Suprapubic skin (tissue), 4 donors: ENCODE results near the gene MTA3. TPM values are rescaled to one million over a fixed set of nuclear protein-coding genes. Genes with fewer than 3 reads are reported as not detected.
A peak's percentile ranks its signal among the peaks of the same experiment; 100 is the strongest.

ENCODE experiments used
- DNase-seq, 2 donors: peaks; one replicate each; pipeline ENCODE4 v3.0.0-alpha.2; 2019; ENCODE audit warnings: low spot score in 2 of 2
- H3K27ac ChIP-seq: fragments of 200-600 bp; sonication (generic); one replicate; pipeline ENCODE4 v1.5.1; 2019
- H3K27me3 ChIP-seq: fragments of 200-600 bp; sonication (generic); one replicate; pipeline ENCODE4 v1.5.1; 2019
- H3K36me3 ChIP-seq: fragments of 200-600 bp; sonication (generic); one replicate; pipeline ENCODE4 v1.5.1; 2019
- H3K4me1 ChIP-seq: fragments of 200-600 bp; sonication (generic); one replicate; pipeline ENCODE4 v1.5.1; 2019
- H3K4me3 ChIP-seq: fragments of 200-600 bp; sonication (generic); one replicate; pipeline ENCODE4 v1.5.1; 2019; ENCODE audit warnings: mild to moderate bottlenecking
- H3K9me3 ChIP-seq: fragments of 200-600 bp; sonication (generic); one replicate; pipeline ENCODE4 v1.5.1; 2019
- EP300 ChIP-seq: sonication (generic); formaldehyde crosslinking; IDR thresholded peaks from one replicate; pipeline ENCODE4 v1.6.1; 2017; ENCODE audit warnings: antibody characterized with exemption
- POLR2A ChIP-seq, 2 donors: fragments of 450-650 bp; IDR thresholded peaks; one replicate each; pipeline ENCODE4 v1.6.1; 2017; ENCODE audit warnings: antibody characterized with exemption in 2 of 2, mild to moderate bottlenecking in 2 of 2, moderate library complexity in 2 of 2
- POLR2AphosphoS5 ChIP-seq, 3 donors: sonication (generic); formaldehyde crosslinking; IDR thresholded peaks; one replicate each; pipeline ENCODE4 v1.6.1; 2017; ENCODE audit warnings: antibody characterized with exemption in 3 of 3
- WGBS: methylation state at CpG from one replicate; pipeline ENCODE4 v1.1.5; 2018; 5-methylcytosine and 5-hydroxymethylcytosine counted together
- total RNA-seq, 4 donors: library from RNA; depleted of rRNA; stranded (reverse); fragments of >200 nt; gene quantifications; one replicate each; pipeline ENCODE4 v1.1.0, GENCODE V29; 2016
- TF ChIP-seq, protein P1 (sequence below), 2 donors: fragments of 200-600 bp in 1 of 2; fragments of 450-650 bp in 1 of 2; sonication (generic) in 1 of 2; IDR thresholded peaks; one replicate each; pipeline ENCODE4 v1.5.1; 2016 to 2019; ENCODE audit warnings: antibody characterized with exemption in 2 of 2, mild to moderate bottlenecking in 1 of 2, moderate library complexity in 1 of 2

MTA3 gene
- total RNA-seq, 4 donors from 2014 or later = 29.6 to 81.9 (median 30.3) TPM

DNA sequence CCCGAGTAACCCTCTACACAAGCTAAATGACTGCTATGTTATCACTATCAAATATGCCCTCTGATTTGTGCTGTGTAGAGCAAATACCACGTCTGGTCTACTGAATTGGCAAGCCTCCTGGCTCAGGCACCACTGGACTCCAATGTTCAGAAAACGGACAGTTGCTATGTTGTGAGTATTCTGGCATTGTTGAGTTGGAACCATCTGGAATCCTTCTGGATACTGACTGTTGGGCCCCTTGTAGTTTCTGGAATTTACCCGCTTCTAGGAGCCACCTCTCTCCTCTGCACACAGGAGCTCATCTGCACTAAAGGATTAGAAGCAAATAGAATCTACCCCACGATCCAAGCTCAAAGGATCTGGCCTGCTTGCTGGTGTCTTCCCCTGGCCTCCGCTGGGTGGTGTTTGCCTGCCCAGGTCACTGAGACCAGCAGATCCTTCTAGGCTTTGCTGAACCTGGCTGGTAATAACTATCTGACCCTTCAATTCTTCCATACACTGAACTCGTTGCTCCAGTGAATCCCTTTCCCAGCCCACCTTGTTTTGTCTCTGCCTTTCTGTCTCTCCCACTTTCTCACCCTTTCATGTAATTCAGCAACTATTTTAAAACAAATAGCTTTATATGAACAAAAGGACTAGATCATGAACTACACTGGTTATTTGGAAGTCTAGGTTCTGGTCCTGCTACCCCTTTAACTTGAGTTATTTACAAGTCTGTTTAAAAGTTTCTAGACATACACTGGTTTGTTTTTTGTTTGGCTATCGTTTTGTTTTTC, 226.0 kb downstream of the MTA3 start:
- DNase-seq = no peak
- no peak overlapping the region for H3K4me3 ChIP-seq
- H3K36me3 ChIP-seq = no peaks in the 10 kb centered on the region
- peaks cover 24% of the 10 kb centered on the region for H3K4me1 ChIP-seq
- H3K9me3 ChIP-seq = no peaks in the 10 kb centered on the region
- TF ChIP-seq POLR2A (IDR thresholded peaks at IDR 0.05) (no peak), POLR2AphosphoS5 (IDR thresholded peaks at IDR 0.05) (no peak), EP300 (no peak)
- TF ChIP-seq, protein P1, sequence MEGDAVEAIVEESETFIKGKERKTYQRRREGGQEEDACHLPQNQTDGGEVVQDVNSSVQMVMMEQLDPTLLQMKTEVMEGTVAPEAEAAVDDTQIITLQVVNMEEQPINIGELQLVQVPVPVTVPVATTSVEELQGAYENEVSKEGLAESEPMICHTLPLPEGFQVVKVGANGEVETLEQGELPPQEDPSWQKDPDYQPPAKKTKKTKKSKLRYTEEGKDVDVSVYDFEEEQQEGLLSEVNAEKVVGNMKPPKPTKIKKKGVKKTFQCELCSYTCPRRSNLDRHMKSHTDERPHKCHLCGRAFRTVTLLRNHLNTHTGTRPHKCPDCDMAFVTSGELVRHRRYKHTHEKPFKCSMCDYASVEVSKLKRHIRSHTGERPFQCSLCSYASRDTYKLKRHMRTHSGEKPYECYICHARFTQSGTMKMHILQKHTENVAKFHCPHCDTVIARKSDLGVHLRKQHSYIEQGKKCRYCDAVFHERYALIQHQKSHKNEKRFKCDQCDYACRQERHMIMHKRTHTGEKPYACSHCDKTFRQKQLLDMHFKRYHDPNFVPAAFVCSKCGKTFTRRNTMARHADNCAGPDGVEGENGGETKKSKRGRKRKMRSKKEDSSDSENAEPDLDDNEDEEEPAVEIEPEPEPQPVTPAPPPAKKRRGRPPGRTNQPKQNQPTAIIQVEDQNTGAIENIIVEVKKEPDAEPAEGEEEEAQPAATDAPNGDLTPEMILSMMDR (IDR thresholded peaks at IDR 0.05) = peak in 1 of 2 donors; percentile 8
- H3K27me3 ChIP-seq = no peaks in the 10 kb centered on the region
- 73% methylated on average over 8 of the region's 8 CpGs for WGBS
- no peak overlapping the region for H3K27ac ChIP-seq

DNA sequence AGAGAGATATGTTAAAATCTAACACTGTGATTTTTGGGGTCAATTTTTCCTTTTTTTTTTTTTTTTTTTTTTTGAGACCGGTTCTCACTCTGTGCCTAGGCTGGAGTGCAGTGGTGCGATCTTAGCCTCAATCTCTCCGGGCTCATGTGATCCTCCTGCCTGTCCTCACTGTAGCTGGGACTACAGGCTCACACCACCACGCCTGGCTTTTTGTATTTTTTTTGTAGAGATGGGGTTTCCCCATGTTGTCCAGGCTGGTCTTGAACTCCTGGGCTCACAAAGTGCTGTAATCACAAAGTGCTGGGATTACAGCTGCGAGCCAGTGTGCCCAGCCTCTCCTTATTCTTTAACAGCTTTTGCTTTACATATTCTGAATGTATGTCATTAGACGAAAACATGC, 226.8 kb downstream of the MTA3 start:
- peaks cover 24% of the 10 kb centered on the region for H3K4me1 ChIP-seq
- TF ChIP-seq, protein P1 (IDR thresholded peaks at IDR 0.05) = no peak
- TF ChIP-seq POLR2AphosphoS5 (IDR thresholded peaks at IDR 0.05) (no peak), POLR2A (IDR thresholded peaks at IDR 0.05) (no peak), EP300 (no peak)
- H3K36me3 ChIP-seq = no peaks in the 10 kb centered on the region
- H3K4me3 ChIP-seq = no peak overlapping the region
- no peak for DNase-seq
- 79% methylated on average over 6 of the region's 6 CpGs for WGBS
- H3K27me3 ChIP-seq = no peaks in the 10 kb centered on the region
- H3K9me3 ChIP-seq = no peaks in the 10 kb centered on the region
- H3K27ac ChIP-seq = no peak overlapping the region

DNA sequence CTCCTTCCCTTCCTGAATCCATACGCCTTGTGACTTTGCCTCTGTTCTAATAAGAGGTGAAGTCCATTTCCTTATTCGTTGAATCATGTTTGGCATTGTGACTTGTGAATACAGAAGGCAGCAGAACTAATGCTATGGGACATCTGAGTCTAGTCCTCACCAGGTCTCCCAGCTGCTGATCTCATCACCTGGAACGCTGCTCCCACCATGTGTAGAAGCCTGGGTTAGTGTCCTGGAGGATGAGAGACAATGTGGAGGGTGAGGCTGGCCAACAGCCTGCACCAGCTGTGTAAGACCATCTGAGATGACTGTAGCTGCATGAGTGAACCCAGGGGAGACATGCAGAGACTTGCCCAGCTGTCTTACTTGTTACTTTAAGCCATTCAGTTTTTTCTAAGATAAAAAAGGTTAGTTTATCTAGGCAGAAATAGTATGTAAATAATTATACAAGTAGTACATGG, 227.4 kb downstream of the MTA3 start:
- Histone ChIP-seq H3K9me3 (no peaks in the 10 kb centered on the region), H3K4me1 (peaks cover 25% of the 10 kb centered on the region), H3K4me3 (no peak overlapping the region), H3K27me3 (no peaks in the 10 kb centered on the region), H3K27ac (no peak overlapping the region), H3K36me3 (no peaks in the 10 kb centered on the region)
- no peak for TF ChIP-seq EP300
- TF ChIP-seq, protein P1 (IDR thresholded peaks at IDR 0.05) = no peak
- 48% methylated on average over 3 of the region's 3 CpGs for WGBS
- no peak for DNase-seq

DNA sequence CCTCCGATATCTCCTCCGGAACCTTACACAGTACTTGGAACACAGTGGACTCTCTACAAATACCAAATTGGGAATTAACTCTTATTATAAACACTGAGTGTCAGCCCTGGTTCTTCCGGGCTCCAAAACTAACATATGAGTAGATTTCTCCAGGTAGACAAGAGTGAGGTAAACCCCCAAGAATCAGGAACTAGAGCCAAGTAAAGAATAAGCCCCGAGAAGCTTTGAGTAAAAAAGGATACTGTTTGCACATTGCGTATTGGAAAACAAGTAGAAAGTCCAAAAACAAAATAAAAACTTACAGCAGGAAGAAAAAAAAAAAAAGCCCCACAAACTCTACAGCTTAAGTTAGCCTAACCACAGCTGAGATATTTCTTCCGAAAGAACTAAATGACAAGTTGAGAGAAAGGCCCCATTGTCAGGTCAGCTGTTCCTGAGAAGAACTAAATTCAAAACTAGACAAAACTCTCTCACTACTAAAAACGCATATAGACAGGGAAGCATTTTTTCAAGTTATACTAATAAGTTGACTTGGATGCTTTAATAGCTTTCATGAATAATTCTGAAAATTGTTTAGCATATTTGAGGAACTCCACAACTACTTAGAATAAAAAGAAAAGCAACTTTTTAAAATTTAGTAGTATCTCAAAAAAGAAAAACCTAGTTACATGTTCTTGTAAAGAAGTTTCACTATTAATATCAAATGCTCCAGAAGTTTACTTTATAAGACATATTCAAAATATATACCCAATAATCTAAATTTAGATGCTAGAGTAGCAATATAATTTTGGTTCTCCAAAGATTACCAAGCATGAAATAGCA, 228.2 kb downstream of the MTA3 start:
- no peaks in the 10 kb centered on the region for H3K36me3 ChIP-seq
- no peak overlapping the region for H3K27ac ChIP-seq
- no peak for DNase-seq
- H3K4me1 ChIP-seq = peaks cover 27% of the 10 kb centered on the region
- TF ChIP-seq, protein P1 (IDR thresholded peaks at IDR 0.05) = no peak
- TF ChIP-seq POLR2A (IDR thresholded peaks at IDR 0.05) (no peak), EP300 (no peak), POLR2AphosphoS5 (IDR thresholded peaks at IDR 0.05) (no peak)
- H3K4me3 ChIP-seq = no peak overlapping the region
- WGBS = 73% methylated on average over 7 of the region's 7 CpGs
- no peaks in the 10 kb centered on the region for H3K9me3 ChIP-seq
- H3K27me3 ChIP-seq = no peaks in the 10 kb centered on the region

DNA sequence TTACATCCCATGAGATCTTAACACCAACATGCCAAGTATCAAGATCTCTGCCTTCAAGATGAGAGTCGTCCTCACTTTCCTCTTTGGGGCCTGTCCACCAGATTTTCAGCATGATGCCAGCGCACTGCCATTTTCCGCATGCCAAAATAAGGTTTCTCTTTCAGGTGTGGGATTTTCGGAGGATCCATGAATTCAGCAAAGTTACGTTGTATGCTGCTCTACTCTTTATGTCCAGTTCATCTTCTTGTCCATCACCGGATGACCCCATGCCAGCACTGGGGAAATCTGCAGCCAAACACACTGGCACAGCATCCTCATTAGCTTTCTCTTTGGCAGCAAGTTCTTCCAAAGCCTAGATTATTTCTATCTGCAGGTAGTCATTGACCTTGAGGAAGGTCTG, 228.8 kb downstream of the MTA3 start:
- no peak for TF ChIP-seq POLR2AphosphoS5 (IDR thresholded peaks at IDR 0.05)
- TF ChIP-seq EP300 = no peak
- no peak for TF ChIP-seq POLR2A (IDR thresholded peaks at IDR 0.05)
- TF ChIP-seq, protein P1 (IDR thresholded peaks at IDR 0.05) = no peak
- H3K4me1 ChIP-seq = peaks cover 21% of the 10 kb centered on the region
- H3K27ac ChIP-seq = no peak overlapping the region
- no peaks in the 10 kb centered on the region for H3K27me3 ChIP-seq
- no peaks in the 10 kb centered on the region for H3K36me3 ChIP-seq
- 84% methylated on average over 6 of the region's 6 CpGs for WGBS
- DNase-seq = no peak
- no peaks in the 10 kb centered on the region for H3K9me3 ChIP-seq
- H3K4me3 ChIP-seq = no peak overlapping the region
